ENCODE results near the gene LDOC1.

- no peak for TF ChIP-seq CTCF (IDR thresholded peaks at IDR 0.05)
- no peak for TF ChIP-seq POLR2A (IDR thresholded peaks at IDR 0.05)
Observed at GRCh38 chrX:141176586-141177451, at the start of gene LDOC1.

Measured in testis (tissue), 2 donors.